GM19328 (cell line): ENCODE measurements around the gene FHIT.

Experiments
- ATAC-seq: cut with Tn5 transposase; IDR thresholded peaks from one replicate; pipeline ENCODE4 v1.9.1; 2021; ENCODE audit warnings: mild to moderate bottlenecking, moderate library complexity; ENCODE audit not compliant: unreplicated experiment

FHIT gene

GRCh38 chr3:60870396-60870795 is 380.9 kb downstream of the FHIT start:
- no peak for ATAC-seq

GRCh38 chr3:60867200-60867599 is 384.1 kb downstream of the FHIT start:
- no peak for ATAC-seq

GRCh38 chr3:60856257-60857046 is 394.8 kb downstream of the FHIT start:
- no peak for ATAC-seq

GRCh38 chr3:60855250-60855649 is 396.0 kb downstream of the FHIT start:
- no peak for ATAC-seq

GRCh38 chr3:60854791-60855190 is 396.5 kb downstream of the FHIT start:
- ATAC-seq = no peak

- ATAC-seq = no peak
Observed at GRCh38 chr3:60847791-60848190, 403.5 kb downstream of the FHIT start.

GRCh38 chr3:60844256-60844655 is 407.0 kb downstream of the FHIT start:
- no peak for ATAC-seq

GRCh38 chr3:60841355-60841754 is 409.9 kb downstream of the FHIT start:
- no peak for ATAC-seq

- no peak for ATAC-seq
Observed at GRCh38 chr3:60839246-60839645, 412.0 kb downstream of the FHIT start.

- no peak for ATAC-seq
Observed at GRCh38 chr3:60835796-60836195, 415.5 kb downstream of the FHIT start.

- no peak for ATAC-seq
Observed at GRCh38 chr3:60829058-60829457, 422.2 kb downstream of the FHIT start.

GRCh38 chr3:60827666-60828065 is 423.6 kb downstream of the FHIT start:
- ATAC-seq = no peak

GRCh38 chr3:60826511-60826910 is 424.7 kb downstream of the FHIT start:
- no peak for ATAC-seq

GRCh38 chr3:60812502-60812901 is 438.8 kb downstream of the FHIT start:
- no peak for ATAC-seq

GRCh38 chr3:60810881-60811280 is 440.4 kb downstream of the FHIT start:
- no peak for ATAC-seq

- no peak for ATAC-seq
Observed at GRCh38 chr3:60809857-60810610, 441.2 kb downstream of the FHIT start.

GRCh38 chr3:60803216-60804173 is 447.8 kb downstream of the FHIT start:
- ATAC-seq = no peak

- ATAC-seq = no peak
Observed at GRCh38 chr3:60801307-60801706, 449.9 kb downstream of the FHIT start.

GRCh38 chr3:60798456-60798855 is 452.8 kb downstream of the FHIT start:
- no peak for ATAC-seq

- ATAC-seq = no peak
Observed at GRCh38 chr3:60792249-60792852, 458.9 kb downstream of the FHIT start.

- ATAC-seq = no peak
Observed at GRCh38 chr3:60788185-60788584, 463.1 kb downstream of the FHIT start.
